HG03066 (cell line): ENCODE data around the gene KIR3DL3.
"Not testable (repeated sequence)": the region's sequence is repeated elsewhere in the genome, so short reads cannot be mapped to it uniquely, and the experiment has no call there.

Experiments
- ATAC-seq: cut with Tn5 transposase; IDR thresholded peaks from one replicate; pipeline ENCODE4 v1.9.1; 2021; ENCODE audit warnings: low read depth; ENCODE audit not compliant: unreplicated experiment

Gene KIR3DL3

DNA sequence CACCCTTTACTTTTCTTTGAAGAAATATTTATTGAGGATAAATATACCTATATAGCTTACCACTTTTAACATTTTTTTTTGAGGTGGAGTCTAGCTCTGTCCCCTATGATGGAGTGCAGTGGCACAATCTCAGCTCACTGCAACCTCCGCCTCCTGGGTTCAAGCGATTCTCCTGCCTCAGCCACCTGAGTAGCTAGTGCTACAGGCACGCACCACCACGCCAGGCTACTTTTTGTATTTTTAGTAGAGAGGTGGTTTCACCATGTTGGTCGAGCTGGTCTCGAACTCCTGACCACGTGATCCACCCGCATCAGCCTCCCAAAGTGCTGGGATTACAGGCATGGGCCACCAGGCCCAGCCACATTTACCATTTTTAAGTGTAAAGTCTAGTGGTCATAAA lies 51.6 kb downstream of the KIR3DL3 start:
- not testable (repeated sequence) for ATAC-seq

DNA sequence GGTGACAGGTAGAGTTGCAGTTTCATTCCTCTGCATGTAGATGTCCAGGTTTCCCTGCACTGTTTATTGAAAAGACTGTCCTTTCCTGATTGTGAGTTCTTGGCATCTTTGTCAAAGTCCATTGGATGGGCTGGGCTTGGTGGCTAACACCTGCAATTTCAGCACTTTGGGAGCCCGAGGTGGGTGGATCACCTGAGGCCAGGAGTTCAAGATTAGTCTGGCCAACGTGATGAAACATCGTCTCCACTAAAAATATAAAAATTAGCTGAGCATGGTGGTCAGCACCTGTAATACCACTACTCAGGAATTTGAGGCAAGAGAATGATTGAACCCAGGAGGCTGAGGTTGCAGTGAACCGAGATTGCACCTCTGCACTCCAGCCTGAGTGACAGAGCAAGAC lies 53.6 kb downstream of the KIR3DL3 start:
- not testable (repeated sequence) for ATAC-seq

DNA sequence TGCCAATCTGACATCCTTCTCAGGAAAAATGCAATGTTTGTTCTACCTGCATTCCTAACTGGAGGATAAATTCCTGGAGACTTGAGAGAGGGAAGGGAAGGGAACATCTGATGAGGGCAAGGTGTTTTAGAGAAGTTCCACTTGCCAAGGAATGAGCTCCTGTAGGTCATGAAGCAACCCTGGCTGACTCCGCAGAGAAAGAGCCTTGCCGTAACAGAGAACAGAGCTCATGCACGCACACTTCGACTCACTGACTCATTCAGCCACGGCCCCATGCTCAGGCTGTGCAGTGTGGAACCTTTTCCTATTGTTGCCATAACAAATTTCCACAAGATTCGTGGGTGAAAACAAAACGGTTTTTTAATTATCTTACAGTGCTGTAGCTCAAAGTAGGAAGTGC lies 54.7 kb downstream of the KIR3DL3 start:
- not testable (repeated sequence) for ATAC-seq

DNA sequence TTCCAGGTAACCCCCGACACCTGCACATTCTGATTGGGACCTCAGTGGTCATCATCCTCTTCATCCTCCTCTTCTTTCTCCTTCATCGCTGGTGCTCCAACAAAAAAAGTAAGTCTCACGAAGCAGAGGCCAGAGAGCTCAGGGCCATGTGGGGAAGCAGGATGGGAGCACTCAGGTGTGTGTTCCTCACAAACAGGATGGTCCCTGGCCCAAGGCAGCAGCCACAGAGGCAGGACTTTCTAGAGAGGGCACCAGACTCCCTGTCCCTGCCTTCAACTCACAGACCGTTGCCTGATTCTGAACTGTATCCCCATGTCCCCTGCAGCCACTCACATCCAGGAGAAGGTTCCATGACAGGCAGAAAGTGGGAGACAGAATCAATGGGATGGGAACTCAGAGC lies 58.7 kb downstream of the KIR3DL3 start:
- not testable (repeated sequence) for ATAC-seq
